GM12878 (cell line): ENCODE data around the gene BORCS6. TPM values are rescaled to one million over a fixed set of nuclear protein-coding genes. Genes with fewer than 3 reads are reported as not detected.

Experiments
- ASH2L ChIP-seq: fragments of 300-600, 200-600 bp; sonication (generic); IDR thresholded peaks from 2 replicates; pipeline ENCODE4 v1.6.1; 2017; ENCODE audit warnings: low read depth, mild to moderate bottlenecking, borderline replicate concordance
- BACH1 ChIP-seq: fragments of 450-650 bp; IDR thresholded peaks from 2 replicates; pipeline ENCODE4 v1.6.1; 2017; ENCODE audit warnings: mild to moderate bottlenecking, borderline replicate concordance
- BHLHE40 ChIP-seq, 2 experiments: fragments of 450-650 bp in 1 of 2; IDR thresholded peaks; 2 replicates each; pipeline ENCODE4 v1.6.1; 2011 to 2017; ENCODE audit warnings: low read depth in 2 of 2, borderline replicate concordance in 1 of 2, improper control_type of control experiment in 1 of 2, low read length in 1 of 2, mild to moderate bottlenecking in 1 of 2
- E2F4 ChIP-seq: IDR thresholded peaks from 2 replicates; pipeline ENCODE4 v1.6.1; 2012; ENCODE audit warnings: low read depth, low read length, improper control_type of control experiment
- EP300 ChIP-seq, 2 experiments: fragments of 150-350 bp in 1 of 2; IDR thresholded peaks; 2 replicates each; pipeline ENCODE4 v1.6.1; 2011 to 2012; ENCODE audit warnings: low read depth in 2 of 2, low read length in 2 of 2, borderline replicate concordance in 1 of 2, improper control_type of control experiment in 1 of 2, inconsistent platforms in 1 of 2; ENCODE audit not compliant: control insufficient read depth in 1 of 2
- FOS ChIP-seq: IDR thresholded peaks from 3 replicates; pipeline ENCODE4 v1.6.1; 2011; ENCODE audit warnings: borderline replicate concordance; ENCODE audit not compliant: insufficient read length; ENCODE audit errors: extremely low read depth
- FOXK2 ChIP-seq: fragments of 450-650 bp; IDR thresholded peaks from 2 replicates; pipeline ENCODE4 v1.6.1; 2017; ENCODE audit warnings: mild to moderate bottlenecking, moderate library complexity
- HDGF ChIP-seq: fragments of 450-650 bp; IDR thresholded peaks from 2 replicates; pipeline ENCODE4 v1.6.1; 2016; ENCODE audit warnings: antibody characterized with exemption
- IRF3 ChIP-seq: fragments of 450-650 bp; IDR thresholded peaks from 2 replicates; pipeline ENCODE4 v1.6.1; 2014; ENCODE audit warnings: mild to moderate bottlenecking
- JUNB ChIP-seq: IDR thresholded peaks from 2 replicates; pipeline ENCODE4 v1.6.1; 2016; ENCODE audit warnings: antibody characterized with exemption, mild to moderate bottlenecking
- MEF2B ChIP-seq: fragments of 450-650 bp; IDR thresholded peaks from 2 replicates; pipeline ENCODE4 v1.6.1; 2018; ENCODE audit warnings: mild to moderate bottlenecking, moderate library complexity; ENCODE audit not compliant: partially characterized antibody, poor library complexity, severe bottlenecking
- MYC ChIP-seq: IDR thresholded peaks from 2 replicates; pipeline ENCODE4 v1.6.1; 2011; ENCODE audit warnings: mild to moderate bottlenecking, low read length, moderate library complexity, inconsistent platforms; ENCODE audit not compliant: insufficient read depth, insufficient replicate concordance, insufficient read length, severe bottlenecking
- PML ChIP-seq: IDR thresholded peaks from 2 replicates; pipeline ENCODE4 v1.6.1; 2012; ENCODE audit warnings: low read length, inconsistent platforms
- POLR2AphosphoS5 ChIP-seq: IDR thresholded peaks from 2 replicates; pipeline ENCODE4 v1.6.1; 2011; ENCODE audit warnings: mild to moderate bottlenecking, low read length, inconsistent platforms
- RELB ChIP-seq: fragments of 450-650 bp; IDR thresholded peaks from 2 replicates; pipeline ENCODE4 v1.6.1; 2017; ENCODE audit warnings: low read depth, mild to moderate bottlenecking, moderate library complexity
- SMARCA5 ChIP-seq: fragments of 450-650 bp; IDR thresholded peaks from 2 replicates; pipeline ENCODE4 v1.6.1; 2017; ENCODE audit warnings: mild to moderate bottlenecking
- TARDBP ChIP-seq: IDR thresholded peaks from 2 replicates; pipeline ENCODE4 v1.6.1; 2016; ENCODE audit warnings: borderline replicate concordance
- TBL1XR1 ChIP-seq: IDR thresholded peaks from 2 replicates; pipeline ENCODE4 v1.6.1; 2012; ENCODE audit warnings: low read depth, low read length, improper control_type of control experiment
- USF2 ChIP-seq: IDR thresholded peaks from 2 replicates; pipeline ENCODE4 v1.6.1; 2011; ENCODE audit warnings: low read depth, low read length, improper control_type of control experiment, borderline replicate concordance
- YY1 ChIP-seq: IDR thresholded peaks from 2 replicates; pipeline ENCODE4 v1.6.1; 2011; ENCODE audit warnings: low read depth, mild to moderate bottlenecking, low read length
- ZNF207 ChIP-seq: fragments of 450-650 bp; IDR thresholded peaks from 2 replicates; pipeline ENCODE4 v1.6.1; 2014; ENCODE audit warnings: antibody characterized with exemption, mild to moderate bottlenecking, borderline replicate concordance
- ZNF384 ChIP-seq: IDR thresholded peaks from 2 replicates; pipeline ENCODE4 v1.6.1; 2012; ENCODE audit warnings: low read depth, mild to moderate bottlenecking, low read length, improper control_type of control experiment, borderline replicate concordance
- polyA plus RNA-seq, 11 experiments: library from polyadenylated mRNA; depleted of rRNA in 4 of 11; unstranded in 6 of 11; stranded (reverse) in 5 of 11; fragments of >200 nt; fragmentation: Nextera tagmentation in 4 of 11; fragmentation: Illumina TruSeq in 1 of 11; extraction: Ambion mirVana in 4 of 11; extraction: Trizol in 1 of 11; gene quantifications; 1 replicate in 1 of 11; 2 replicates in 10 of 11; pipeline versions ENCODE4 v1.2.1 to v1.2.3, GENCODE V29; 2011 to 2016; ENCODE audit warnings: inconsistent platforms in 2 of 11, missing spikeins in 2 of 11, low read depth in 1 of 11
- total RNA-seq, 4 experiments: library from RNA; depleted of rRNA in 3 of 4; stranded (reverse); fragments of >200 nt in 3 of 4; fragmentation: Illumina TruSeq in 1 of 4; extraction: Trizol in 1 of 4; gene quantifications; 2 replicates each; pipeline versions ENCODE4 v1.2.1 to v1.2.3, GENCODE V29; 2013 to 2021

Gene BORCS6
- total and polyA plus RNA-seq, 10 of the 15 experiments (the other 5 are each of a cell fraction or from before 2014, with no cell fraction given): 0.37 to 14.1 (median 6.7) TPM

GRCh38 chr17:8185582-8186445 is 4.2 kb downstream of the BORCS6 start (continued):
- TF ChIP-seq MEF2B: no peak
- peak; percentile 65; the same call in 1 of the 2 replicates for TF ChIP-seq ZNF207
- TF ChIP-seq BHLHE40 (IDR thresholded peaks at IDR 0.05; ENCODE audit: borderline replicate concordance in 1 of 2, low read depth in 2 of 2, low read length in 1 of 2): peak in 1 of 2 experiments; percentile 48; a peak in 1 of 4 replicates
- no peak for TF ChIP-seq FOS
- no peak for TF ChIP-seq E2F4
- peak; percentile 47 for TF ChIP-seq POLR2AphosphoS5
- peak; percentile 94 for TF ChIP-seq SMARCA5
- TF ChIP-seq JUNB: no peak
- no peak for TF ChIP-seq MYC
- no peak for TF ChIP-seq PML
- no peak for TF ChIP-seq BACH1
- no peak for TF ChIP-seq USF2
- 0 out of 2 replicates have a peak, but pooled peaks have one; percentile 2 for TF ChIP-seq IRF3
- no peak for TF ChIP-seq ASH2L
- TF ChIP-seq RELB: no peak
- TF ChIP-seq YY1: peak; percentile 70
- peak; percentile 99 for TF ChIP-seq TARDBP
- no peak; the same call in 1 of the 2 replicates for TF ChIP-seq TBL1XR1
- TF ChIP-seq EP300 (IDR thresholded peaks at IDR 0.05; ENCODE audit: borderline replicate concordance in 1 of 2, control insufficient read depth in 1 of 2, low read depth in 2 of 2, low read length in 2 of 2): no peak
- TF ChIP-seq ZNF384: no peak; the same call in 1 of the 2 replicates
- no peak for TF ChIP-seq FOXK2
- TF ChIP-seq HDGF: no peak
